Activated CD8-positive, alpha-beta T cell treated with anti-CD3 and anti-CD28 coated beads, Interleukin-2, amount 10 ng/mL, durations not matched to agents 7 days and 5 days (primary cell): ENCODE results near the gene OLFML2A. TPM values are rescaled to one million over a fixed set of nuclear protein-coding genes. Genes with fewer than 3 reads are reported as not detected.

Source experiments
- ATAC-seq: fragments of 150-1000 bp; cut with Tn5 transposase; one replicate; pipeline ENCODE4 v1.10.0; 2021; ENCODE audit warnings: moderate library complexity
- CTCF ChIA-PET: fragments of 350-600 bp; sonication (Branson Sonifier 250); formaldehyde crosslinking; loops from one replicate; lab custom pipeline; 2021; ENCODE audit warnings: antibody characterized with exemption; lab: Charles Lee
- POLR2A ChIA-PET: fragments of 350-600 bp; sonication (Branson Sonifier 250); formaldehyde crosslinking; loops from one replicate; lab custom pipeline; 2021; ENCODE audit warnings: antibody characterized with exemption; lab: Charles Lee
- DNase-seq: peaks from one replicate; pipeline ENCODE4 v3.0.0-alpha.2; 2020
- H3K27ac Mint-ChIP-seq: one replicate; pipeline ENCODE4 v1.8.0; 2021; ENCODE audit warnings: mild to moderate bottlenecking, mixed read lengths
- H3K27me3 Mint-ChIP-seq: one replicate; pipeline ENCODE4 v1.8.0; 2021; ENCODE audit warnings: low read depth, mixed read lengths
- H3K36me3 Mint-ChIP-seq: one replicate; pipeline ENCODE4 v1.8.0; 2021; ENCODE audit warnings: low read depth, mixed read lengths
- H3K4me1 Mint-ChIP-seq: one replicate; pipeline ENCODE4 v1.8.0; 2021; ENCODE audit warnings: low read depth, mixed read lengths
- H3K4me3 Mint-ChIP-seq: one replicate; pipeline ENCODE4 v1.8.0; 2021; ENCODE audit warnings: mild to moderate bottlenecking, mixed read lengths
- H3K9me3 Mint-ChIP-seq: one replicate; pipeline ENCODE4 v1.8.0; 2022; ENCODE audit warnings: mixed read lengths; ENCODE audit not compliant: insufficient read depth
- total RNA-seq, 2 experiments: library from RNA; stranded (reverse); gene quantifications; one replicate each; pipeline ENCODE4 v1.2.3, GENCODE V29; 2021

OLFML2A gene
- total RNA-seq, 2 experiments from 2014 or later = not detected

GRCh38 chr9:124857533-124858162 is 80.7 kb downstream of the OLFML2A start:
- ChIA-PET CTCF (interaction anchor here (1.0 to 10.0 kb wide), 2 partner anchors 83 to 86 kb away, joined by 3 to 316 read pairs; partner anchors contain the start of genes NR6A1 and OLFML2A), POLR2A (interaction anchor here (0.7 to 0.9 kb wide), 2 partner anchors 12 to 39 kb away, joined by 3 read pairs; no protein-coding TSS in a partner anchor)
- no peak for ATAC-seq
- Mint-ChIP-seq H3K27me3 (no peaks in the 10 kb centered on the region), H3K4me1 (peaks cover 31% of the 10 kb centered on the region), H3K4me3 (no peak overlapping the region), H3K27ac (no peak overlapping the region), H3K9me3 (no peaks in the 10 kb centered on the region), H3K36me3 (peaks cover 48% of the 10 kb centered on the region)
- DNase-seq = no peak

GRCh38 chr9:124858330-124859046 is 81.6 kb downstream of the OLFML2A start:
- Mint-ChIP-seq H3K4me1 (peaks cover 30% of the 10 kb centered on the region), H3K27ac (no peak overlapping the region)

GRCh38 chr9:124859803-124860581 is 83.1 kb downstream of the OLFML2A start:
- no peaks in the 10 kb centered on the region for H3K27me3 Mint-ChIP-seq
- peaks cover 34% of the 10 kb centered on the region for H3K4me1 Mint-ChIP-seq
- ChIA-PET POLR2A (interaction anchor here (1.0 to 3.9 kb wide), 4 partner anchors 10 to 517 kb away, joined by 3 to 47 read pairs (median 8); no protein-coding TSS in a partner anchor), CTCF (interaction anchor here (0.6 to 3.4 kb wide), 7 partner anchors 7 to 402 kb away, joined by 3 to 33 read pairs (median 7); partner anchors contain the start of genes NR6A1 and WDR38)
- H3K36me3 Mint-ChIP-seq = peaks cover 49% of the 10 kb centered on the region
- peak overlapping the region; percentile 98 for H3K27ac Mint-ChIP-seq
- ATAC-seq (no peak), DNase-seq (no peak)
- H3K4me3 Mint-ChIP-seq = peak overlapping the region; percentile 97
- no peaks in the 10 kb centered on the region for H3K9me3 Mint-ChIP-seq

More at GRCh38 chr9:124858330-124859046, 81.6 kb downstream of the OLFML2A start:
- Mint-ChIP-seq H3K9me3 (no peaks in the 10 kb centered on the region), H3K27me3 (no peaks in the 10 kb centered on the region), H3K36me3 (peaks cover 48% of the 10 kb centered on the region), H3K4me3 (no peak overlapping the region)
- ATAC-seq = no peak
- no peak for DNase-seq
- ChIA-PET CTCF (interaction anchor here (1.0 kb wide), 1 partner anchor 87 kb away, joined by 3 read pairs; the partner anchor contains the start of gene NR6A1), POLR2A (interaction anchor here (0.9 to 1.2 kb wide), 3 partner anchors 12 to 30 kb away, joined by 3 read pairs; no protein-coding TSS in a partner anchor)

- ATAC-seq (no peak), DNase-seq (no peak)
- H3K4me1 Mint-ChIP-seq = peaks cover 34% of the 10 kb centered on the region
- no peaks in the 10 kb centered on the region for H3K27me3 Mint-ChIP-seq
- H3K4me3 Mint-ChIP-seq = peak overlapping the region; percentile 97
- peaks cover 49% of the 10 kb centered on the region for H3K36me3 Mint-ChIP-seq
- no peaks in the 10 kb centered on the region for H3K9me3 Mint-ChIP-seq
- CTCF ChIA-PET = interaction anchor here (0.6 to 3.4 kb wide), 8 partner anchors 8 to 402 kb away, joined by 3 to 33 read pairs (median 10); partner anchors contain the start of genes NR6A1 and WDR38
- POLR2A ChIA-PET = interaction anchor here (0.6 to 3.9 kb wide), 21 partner anchors 9 to 618 kb away, joined by 3 to 47 read pairs (median 5); partner anchors contain the start of genes GOLGA1 and HSPA5
- peak overlapping the region; percentile 98 for H3K27ac Mint-ChIP-seq
These were observed 83.8 kb downstream of the OLFML2A start for GRCh38 chr9:124860582-124861341.

DNA sequence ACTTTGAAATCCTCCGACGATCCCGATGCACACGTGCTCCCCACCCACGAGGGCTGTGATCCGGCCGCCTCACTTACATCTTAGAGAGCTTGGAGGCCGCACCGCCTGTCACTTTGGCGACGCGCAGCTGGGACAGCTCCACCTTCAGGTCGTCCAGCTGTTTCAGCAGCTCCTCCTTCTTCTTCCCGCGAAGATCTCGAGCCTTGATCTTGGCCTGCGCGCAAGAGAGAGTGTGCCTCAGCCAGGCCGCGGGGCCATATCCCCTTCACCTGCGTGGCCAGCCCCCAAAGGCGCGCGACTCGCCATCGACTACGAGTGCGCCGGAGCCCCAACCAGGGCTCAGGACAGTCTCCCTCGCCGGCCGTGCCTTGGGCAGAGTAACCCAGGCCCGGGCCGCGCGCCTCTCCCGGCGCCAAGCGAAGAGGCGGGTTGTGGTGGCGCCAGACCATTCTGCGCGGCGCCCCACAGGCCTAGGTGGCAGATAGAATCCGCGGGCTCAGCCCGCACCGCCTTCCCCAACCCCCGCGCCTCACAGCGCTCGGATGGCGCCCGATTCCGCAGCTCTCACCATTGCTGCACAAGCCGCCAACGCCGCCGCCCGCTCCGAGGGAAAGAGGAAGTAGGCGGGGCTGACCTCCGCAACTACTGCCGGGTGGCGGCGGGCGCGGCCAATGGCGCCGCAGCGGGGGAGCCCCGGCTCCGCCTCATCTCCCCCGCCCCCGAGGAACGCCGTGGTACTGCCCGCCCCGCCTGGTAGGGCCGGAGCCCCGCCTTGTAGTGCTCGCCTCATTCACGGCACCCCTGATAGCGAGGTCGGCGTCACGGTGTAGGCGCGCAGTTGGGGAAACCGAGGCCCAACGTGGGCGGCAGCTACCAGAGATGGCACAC is 84.7 kb downstream of the OLFML2A start, which contains the start of the genes ARPC5L and RPL35:
ARPC5L (plus strand) TSS at position 789 of the 888 bp plus-strand sequence. CDS start 7,161 bp downstream, outside the sequence.
RPL35 (minus strand) TSS at position 616 of the 888 bp plus-strand sequence; CDS start at position 571, 45 bp downstream.
- POLR2A ChIA-PET = interaction anchor here (0.6 to 3.9 kb wide), 26 partner anchors 8 to 619 kb away, joined by 3 to 47 read pairs (median 5); partner anchors contain the start of genes GAPVD1, GOLGA1, HSPA5 and WDR38
- DNase-seq (peak; percentile 96), ATAC-seq (peak; percentile 95)
- H3K36me3 Mint-ChIP-seq = peaks cover 49% of the 10 kb centered on the region
- H3K4me1 Mint-ChIP-seq = peaks cover 34% of the 10 kb centered on the region
- H3K27ac Mint-ChIP-seq = peak within 1 kb of the TSS; percentile 98
- H3K27me3 Mint-ChIP-seq = no peaks in the 10 kb centered on the region
- peak within 1 kb of the TSS; percentile 97 for H3K4me3 Mint-ChIP-seq
- H3K9me3 Mint-ChIP-seq = no peaks in the 10 kb centered on the region
- CTCF ChIA-PET = interaction anchor here (1.0 to 3.4 kb wide), 7 partner anchors 9 to 282 kb away, joined by 3 to 33 read pairs (median 12); partner anchors contain the start of genes NR6A1 and WDR38

- no peaks in the 10 kb centered on the region for H3K27me3 Mint-ChIP-seq
- CTCF ChIA-PET = interaction anchor here (1.6 to 3.4 kb wide), 3 partner anchors 11 to 262 kb away, joined by 4 to 33 read pairs (median 31); partner anchors contain the start of genes NR6A1 and WDR38
- H3K9me3 Mint-ChIP-seq = no peaks in the 10 kb centered on the region
- DNase-seq (no peak), ATAC-seq (no peak)
- H3K4me1 Mint-ChIP-seq = peaks cover 43% of the 10 kb centered on the region
- peaks cover 32% of the 10 kb centered on the region for H3K36me3 Mint-ChIP-seq
- no peak overlapping the region for H3K27ac Mint-ChIP-seq
- POLR2A ChIA-PET = interaction anchor here (0.6 to 3.9 kb wide), 4 partner anchors 7 to 375 kb away, joined by 4 to 47 read pairs (median 10); no protein-coding TSS in a partner anchor
- peak overlapping the region; percentile 54 for H3K4me3 Mint-ChIP-seq
These were observed 86.5 kb downstream of the OLFML2A start for GRCh38 chr9:124863371-124863871.

Other genes with a start within 250 kb of the OLFML2A start
- under 1 TPM; 0.18 to 0.26 TPM for gene NR6A1, start 5.8 kb upstream of the OLFML2A start, total RNA-seq
- not detected for gene WDR38, start 76.3 kb downstream of the OLFML2A start, total RNA-seq
- 1,000 to 10,000 TPM; 1,341 to 1,437 TPM for gene RPL35, start 84.8 kb downstream of the OLFML2A start, total RNA-seq
- gene ARPC5L, start 85.0 kb downstream of the OLFML2A start, total RNA-seq = 10 to 100 TPM; 82.0 to 86.0 TPM
- 10 to 100 TPM; 14.0 to 16.2 TPM for gene GOLGA1, start 163.9 kb downstream of the OLFML2A start, total RNA-seq